Panc1 (cell line): Measurements from ENCODE around the gene FHL2. TPM values are rescaled to one million over a fixed set of nuclear protein-coding genes. Genes with fewer than 3 reads are reported as not detected.

Experiments used
- ATAC-seq: fragments of 200-7000 bp; cut with Tn5 transposase; 2 replicates; pipeline ENCODE4 v1.9.1; 2020; ENCODE audit warnings: mild to moderate bottlenecking, moderate library complexity
- BruUV-seq: library from RNA; stranded (reverse); fragments of 400-500 nt; replicated peaks from 2 replicates; lab custom pipeline; 2021; lab: Mats Ljungman, UMichigan
- CTCF ChIA-PET: fragments of 300-600 bp; sonication (Branson Sonifier 250); formaldehyde crosslinking; loops from one replicate; lab custom pipeline; 2022; ENCODE audit warnings: antibody characterized with exemption; lab: Charles Lee
- POLR2A ChIA-PET: fragments of 300-600 bp; sonication (Branson Sonifier 250); formaldehyde crosslinking; loops from one replicate; lab custom pipeline; 2022; ENCODE audit warnings: antibody characterized with exemption; lab: Charles Lee
- DNase-seq: peaks from one replicate; pipeline ENCODE4 v3.0.0-alpha.2; 2010; ENCODE audit warnings: low read depth, low spot score
- H3K27ac ChIP-seq: 2 replicates; pipeline ENCODE4 v1.5.1; 2011; ENCODE audit warnings: mild to moderate bottlenecking, low read length, inconsistent platforms
- H3K27me3 ChIP-seq: fragments of 200-500 bp; sonication (Bioruptor generic); 2 replicates; pipeline ENCODE4 v1.6.0; 2014; ENCODE audit warnings: low read length, inconsistent platforms; ENCODE audit not compliant: control insufficient read depth, insufficient read depth
- H3K36me3 ChIP-seq: fragments of 200-500 bp; sonication (Bioruptor generic); 2 replicates; pipeline ENCODE4 v1.5.1; 2014; ENCODE audit warnings: inconsistent platforms, mild to moderate bottlenecking, low read length, moderate library complexity; ENCODE audit not compliant: control insufficient read depth, insufficient read depth
- H3K4me1 ChIP-seq: 2 replicates; pipeline ENCODE4 v1.5.1; 2011; ENCODE audit warnings: inconsistent platforms, mild to moderate bottlenecking, low read length, moderate library complexity; ENCODE audit not compliant: control insufficient read depth, insufficient read depth
- H3K4me3 ChIP-seq, 2 experiments: 2 replicates each; pipeline ENCODE4 v1.5.1; 2011 to 2012; ENCODE audit warnings: low read depth in 2 of 2, low read length in 2 of 2, mild to moderate bottlenecking in 2 of 2, inconsistent platforms in 1 of 2, moderate library complexity in 1 of 2
- H3K9me3 ChIP-seq: fragments of 200-500 bp; sonication (Bioruptor generic); 2 replicates; pipeline ENCODE4 v1.5.1; 2014; ENCODE audit warnings: low read depth, mild to moderate bottlenecking, inconsistent platforms, low read length, moderate library complexity; ENCODE audit not compliant: control insufficient read depth, insufficient read depth
- POLR2AphosphoS5 ChIP-seq: IDR thresholded peaks from 2 replicates; pipeline ENCODE4 v1.6.1; 2012; ENCODE audit warnings: mild to moderate bottlenecking, low read depth, low read length, moderate library complexity
- SIN3A ChIP-seq: IDR thresholded peaks from 2 replicates; pipeline ENCODE4 v1.6.1; 2012; ENCODE audit warnings: low read depth, mild to moderate bottlenecking, low read length, moderate library complexity, borderline replicate concordance; ENCODE audit not compliant: insufficient read depth
- TCF7L2 ChIP-seq: IDR thresholded peaks from 2 replicates; pipeline ENCODE4 v1.6.1; 2011; ENCODE audit warnings: mild to moderate bottlenecking, low read depth, low read length, inconsistent platforms
- in situ Hi-C: cut with HindIII; loops from 2 replicates; pipeline ENCODE4 v1.10.0; 2016; ENCODE audit warnings: low sequenced_read_pairs, low pct_unique_long_range_greater_than_20kb
- intact Hi-C: fragments of 100-400 bp; cut with micrococcal nuclease; formaldehyde crosslinking; loops from one replicate; pipeline ENCODE4 v1.10.0; 2022; ENCODE audit not compliant: unreplicated experiment
- total RNA-seq: library from RNA; stranded (reverse); gene quantifications from one replicate; pipeline ENCODE4 v1.2.1, GENCODE V29; 2021; ENCODE audit not compliant: unreplicated experiment
- TF ChIP-seq, protein P1 (sequence below), 2 experiments: IDR thresholded peaks; 2 replicates each; pipeline ENCODE4 v1.6.1; 2011 to 2012; ENCODE audit warnings: low read depth in 2 of 2, control low read depth in 1 of 2, low read length in 1 of 2, mild to moderate bottlenecking in 1 of 2, moderate library complexity in 1 of 2; ENCODE audit not compliant: insufficient read depth in 1 of 2
- TF ChIP-seq, protein P2 (sequence below): fragments of 450-650 bp; IDR thresholded peaks from 2 replicates; pipeline ENCODE4 v1.5.1; 2017; ENCODE audit warnings: mild to moderate bottlenecking

FHL2 gene
- total RNA-seq, 1 experiment from 2014 or later: 378 TPM

DNA sequence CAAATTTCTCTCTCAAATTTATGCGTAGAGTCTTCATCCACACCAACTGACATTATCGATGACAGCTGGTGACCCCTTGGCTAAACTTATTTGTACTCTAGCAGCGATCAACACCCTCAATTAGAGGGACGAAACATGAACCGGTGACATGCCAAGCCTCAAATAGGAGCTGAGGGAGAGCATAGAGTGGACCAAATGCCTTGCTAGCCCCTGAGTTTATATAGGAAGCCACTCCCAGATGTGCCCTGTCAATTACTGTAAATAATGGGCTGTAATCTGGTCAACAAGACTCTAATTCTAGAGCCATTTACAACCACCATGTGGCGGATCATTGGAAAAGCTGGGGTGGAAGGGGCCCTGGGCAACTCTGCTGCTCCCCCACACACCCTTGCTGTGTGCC, 47.6 kb upstream of the FHL2 start:
- ATAC-seq (no peak), DNase-seq (no peak)
- Histone ChIP-seq H3K27me3 (no peaks in the 10 kb centered on the region), H3K4me1 (peaks cover 28% of the 10 kb centered on the region), H3K36me3 (no peaks in the 10 kb centered on the region), H3K4me3 (no peak overlapping the region), H3K27ac (peak overlapping the region; percentile 98), H3K9me3 (no peaks in the 10 kb centered on the region)
- in situ Hi-C loops: no loop called here
- BruUV-seq: no TSS peak
- ChIA-PET POLR2A (no interaction called here), CTCF (no interaction called here)
- intact Hi-C loops: no loop called here
- TF ChIP-seq SIN3A: no peak
- TF ChIP-seq, protein P1, sequence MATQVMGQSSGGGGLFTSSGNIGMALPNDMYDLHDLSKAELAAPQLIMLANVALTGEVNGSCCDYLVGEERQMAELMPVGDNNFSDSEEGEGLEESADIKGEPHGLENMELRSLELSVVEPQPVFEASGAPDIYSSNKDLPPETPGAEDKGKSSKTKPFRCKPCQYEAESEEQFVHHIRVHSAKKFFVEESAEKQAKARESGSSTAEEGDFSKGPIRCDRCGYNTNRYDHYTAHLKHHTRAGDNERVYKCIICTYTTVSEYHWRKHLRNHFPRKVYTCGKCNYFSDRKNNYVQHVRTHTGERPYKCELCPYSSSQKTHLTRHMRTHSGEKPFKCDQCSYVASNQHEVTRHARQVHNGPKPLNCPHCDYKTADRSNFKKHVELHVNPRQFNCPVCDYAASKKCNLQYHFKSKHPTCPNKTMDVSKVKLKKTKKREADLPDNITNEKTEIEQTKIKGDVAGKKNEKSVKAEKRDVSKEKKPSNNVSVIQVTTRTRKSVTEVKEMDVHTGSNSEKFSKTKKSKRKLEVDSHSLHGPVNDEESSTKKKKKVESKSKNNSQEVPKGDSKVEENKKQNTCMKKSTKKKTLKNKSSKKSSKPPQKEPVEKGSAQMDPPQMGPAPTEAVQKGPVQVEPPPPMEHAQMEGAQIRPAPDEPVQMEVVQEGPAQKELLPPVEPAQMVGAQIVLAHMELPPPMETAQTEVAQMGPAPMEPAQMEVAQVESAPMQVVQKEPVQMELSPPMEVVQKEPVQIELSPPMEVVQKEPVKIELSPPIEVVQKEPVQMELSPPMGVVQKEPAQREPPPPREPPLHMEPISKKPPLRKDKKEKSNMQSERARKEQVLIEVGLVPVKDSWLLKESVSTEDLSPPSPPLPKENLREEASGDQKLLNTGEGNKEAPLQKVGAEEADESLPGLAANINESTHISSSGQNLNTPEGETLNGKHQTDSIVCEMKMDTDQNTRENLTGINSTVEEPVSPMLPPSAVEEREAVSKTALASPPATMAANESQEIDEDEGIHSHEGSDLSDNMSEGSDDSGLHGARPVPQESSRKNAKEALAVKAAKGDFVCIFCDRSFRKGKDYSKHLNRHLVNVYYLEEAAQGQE (IDR thresholded peaks at IDR 0.05; ENCODE audit: insufficient read depth in 1 of 2, low read depth in 2 of 2, low read length in 1 of 2): no peak
- no peak for TF ChIP-seq TCF7L2

DNA sequence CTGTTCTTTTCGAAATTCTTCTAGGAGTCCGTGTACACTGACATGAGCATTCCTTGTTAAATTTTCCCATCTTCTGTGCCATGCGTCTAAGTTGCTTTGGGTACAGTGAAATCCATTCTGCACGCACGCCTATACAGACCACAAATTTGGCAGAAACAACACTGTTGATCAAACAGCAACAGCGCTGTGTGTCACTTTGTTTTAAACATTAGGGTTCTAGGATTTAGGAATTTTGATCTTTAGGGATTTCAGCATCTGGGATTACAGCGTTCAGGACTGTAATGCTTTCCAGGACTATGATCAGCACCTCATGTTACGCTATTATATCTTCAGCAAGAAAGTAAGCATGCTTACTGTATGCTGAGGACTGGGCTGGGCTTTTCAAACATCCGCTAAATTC, 47.1 kb upstream of the FHL2 start:
- Histone ChIP-seq H3K4me1 (peaks cover 28% of the 10 kb centered on the region), H3K27ac (peak overlapping the region; percentile 98), H3K4me3 (no peak overlapping the region), H3K9me3 (no peaks in the 10 kb centered on the region), H3K27me3 (no peaks in the 10 kb centered on the region), H3K36me3 (no peaks in the 10 kb centered on the region)
- no peak for ATAC-seq
- ChIA-PET POLR2A (no interaction called here), CTCF (no interaction called here)
- BruUV-seq: no TSS peak
- DNase-seq: no peak
- intact Hi-C loops (no loop called here), in situ Hi-C loops (no loop called here)
- no peak for TF ChIP-seq TCF7L2
- TF ChIP-seq, protein P2, sequence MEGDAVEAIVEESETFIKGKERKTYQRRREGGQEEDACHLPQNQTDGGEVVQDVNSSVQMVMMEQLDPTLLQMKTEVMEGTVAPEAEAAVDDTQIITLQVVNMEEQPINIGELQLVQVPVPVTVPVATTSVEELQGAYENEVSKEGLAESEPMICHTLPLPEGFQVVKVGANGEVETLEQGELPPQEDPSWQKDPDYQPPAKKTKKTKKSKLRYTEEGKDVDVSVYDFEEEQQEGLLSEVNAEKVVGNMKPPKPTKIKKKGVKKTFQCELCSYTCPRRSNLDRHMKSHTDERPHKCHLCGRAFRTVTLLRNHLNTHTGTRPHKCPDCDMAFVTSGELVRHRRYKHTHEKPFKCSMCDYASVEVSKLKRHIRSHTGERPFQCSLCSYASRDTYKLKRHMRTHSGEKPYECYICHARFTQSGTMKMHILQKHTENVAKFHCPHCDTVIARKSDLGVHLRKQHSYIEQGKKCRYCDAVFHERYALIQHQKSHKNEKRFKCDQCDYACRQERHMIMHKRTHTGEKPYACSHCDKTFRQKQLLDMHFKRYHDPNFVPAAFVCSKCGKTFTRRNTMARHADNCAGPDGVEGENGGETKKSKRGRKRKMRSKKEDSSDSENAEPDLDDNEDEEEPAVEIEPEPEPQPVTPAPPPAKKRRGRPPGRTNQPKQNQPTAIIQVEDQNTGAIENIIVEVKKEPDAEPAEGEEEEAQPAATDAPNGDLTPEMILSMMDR: no peak
- TF ChIP-seq SIN3A: no peak
- no peak for TF ChIP-seq POLR2AphosphoS5
- TF ChIP-seq, protein P1 (IDR thresholded peaks at IDR 0.05; ENCODE audit: insufficient read depth in 1 of 2, low read depth in 2 of 2, low read length in 1 of 2): no peak
